ENCODE results near the gene DNAJC24.

Gene DNAJC24

GRCh38 chr11:31417357-31417756 is 47.7 kb downstream of the DNAJC24 start:
- DNase-seq: no peak

- no peak for DNase-seq
These were observed 48.2 kb downstream of the DNAJC24 start for GRCh38 chr11:31417816-31418215.

- DNase-seq: no peak
These were observed 49.5 kb downstream of the DNAJC24 start for GRCh38 chr11:31419138-31419537.

- no peak for DNase-seq
These were observed 50.0 kb downstream of the DNAJC24 start for GRCh38 chr11:31419669-31420068.

GRCh38 chr11:31421820-31422219 is 52.2 kb downstream of the DNAJC24 start:
- DNase-seq: no peak

- DNase-seq: no peak
These were observed 53.0 kb downstream of the DNAJC24 start for GRCh38 chr11:31422703-31423102.

GRCh38 chr11:31424652-31425051 is 55.0 kb downstream of the DNAJC24 start:
- DNase-seq: no peak

GRCh38 chr11:31433851-31434250 is 64.2 kb downstream of the DNAJC24 start:
- DNase-seq: no peak

GRCh38 chr11:31437742-31438435 is 68.2 kb downstream of the DNAJC24 start:
- no peak for DNase-seq

- no peak for DNase-seq
These were observed 71.6 kb downstream of the DNAJC24 start for GRCh38 chr11:31441296-31441695.

- no peak for DNase-seq
These were observed 72.4 kb downstream of the DNAJC24 start for GRCh38 chr11:31442086-31442485.

GRCh38 chr11:31443802-31444201 is 74.1 kb downstream of the DNAJC24 start:
- DNase-seq: no peak

- no peak for DNase-seq
These were observed 76.0 kb downstream of the DNAJC24 start for GRCh38 chr11:31445621-31446020.

- no peak for DNase-seq
These were observed 79.4 kb downstream of the DNAJC24 start for GRCh38 chr11:31449040-31449439.

- no peak for DNase-seq
These were observed 81.2 kb downstream of the DNAJC24 start for GRCh38 chr11:31450841-31451240.

GRCh38 chr11:31455177-31455576 is 85.5 kb downstream of the DNAJC24 start:
- no peak for DNase-seq

GRCh38 chr11:31464436-31464835 is 94.8 kb downstream of the DNAJC24 start:
- DNase-seq: no peak

- DNase-seq: no peak
These were observed 104.4 kb downstream of the DNAJC24 start for GRCh38 chr11:31474083-31474482.

GRCh38 chr11:31477528-31478222 is 108.0 kb downstream of the DNAJC24 start:
- DNase-seq: no peak

GRCh38 chr11:31478223-31478590 is 108.5 kb downstream of the DNAJC24 start:
- DNase-seq: no peak

GRCh38 chr11:31479066-31479465 is 109.4 kb downstream of the DNAJC24 start:
- DNase-seq: no peak

GRCh38 chr11:31480930-31481329 is 111.3 kb downstream of the DNAJC24 start:
- DNase-seq: no peak

All from NCI-H1694 (cell line).